ENCODE data around the gene TNS3. TPM values are rescaled to one million over a fixed set of nuclear protein-coding genes. Genes with fewer than 3 reads are reported as not detected.

Gene TNS3
- total RNA-seq, 1 donor from 2014 or later = 30.3 TPM

- Mint-ChIP-seq H3K4me3 (no peak overlapping the region), H3K36me3 (ENCODE audit: low read depth) (peaks cover 21% of the 10 kb centered on the region), H3K27me3 (no peaks in the 10 kb centered on the region), H3K4me1 (no peaks in the 10 kb centered on the region), H3K27ac (no peak overlapping the region), H3K9me3 (no peaks in the 10 kb centered on the region)
- DNase-seq (no peak), ATAC-seq (ENCODE audit: low read depth) (no peak)
- TF ChIP-seq CTCF (IDR thresholded peaks at IDR 0.05) = no peak
- CTCF ChIA-PET = no interaction called here
- intact Hi-C loops (cut with micrococcal nuclease) = no loop called here
- POLR2A ChIA-PET = no interaction called here
Measured at GRCh38 chr7:47360301-47360900, 221.5 kb downstream of the TNS3 start.

GRCh38 chr7:47358944-47359588 is 222.8 kb downstream of the TNS3 start:
- H3K4me3 Mint-ChIP-seq = no peak overlapping the region
- ChIA-PET CTCF (no interaction called here), POLR2A (no interaction called here)
- TF ChIP-seq CTCF (IDR thresholded peaks at IDR 0.05) = no peak
- no peaks in the 10 kb centered on the region for H3K9me3 Mint-ChIP-seq
- no peaks in the 10 kb centered on the region for H3K27me3 Mint-ChIP-seq
- H3K4me1 Mint-ChIP-seq = no peaks in the 10 kb centered on the region
- DNase-seq (no peak), ATAC-seq (ENCODE audit: low read depth) (no peak)
- H3K36me3 Mint-ChIP-seq (ENCODE audit: low read depth) = peaks cover 21% of the 10 kb centered on the region
- H3K27ac Mint-ChIP-seq = no peak overlapping the region
- intact Hi-C loops (cut with micrococcal nuclease) = no loop called here

GRCh38 chr7:47358357-47358756 is 223.6 kb downstream of the TNS3 start:
- TF ChIP-seq CTCF (IDR thresholded peaks at IDR 0.05) = no peak
- intact Hi-C loops (cut with micrococcal nuclease) = no loop called here
- CTCF ChIA-PET = no interaction called here

GRCh38 chr7:47357863-47358262 is 224.0 kb downstream of the TNS3 start:
- H3K27me3 Mint-ChIP-seq = no peaks in the 10 kb centered on the region
- no peak overlapping the region for H3K27ac Mint-ChIP-seq
- POLR2A ChIA-PET = no interaction called here
- no peak overlapping the region for H3K4me3 Mint-ChIP-seq
- ATAC-seq (ENCODE audit: low read depth) (no peak), DNase-seq (no peak)
- intact Hi-C loops (cut with micrococcal nuclease) = no loop called here
- H3K36me3 Mint-ChIP-seq (ENCODE audit: low read depth) = peaks cover 21% of the 10 kb centered on the region
- no peaks in the 10 kb centered on the region for H3K4me1 Mint-ChIP-seq
- no peaks in the 10 kb centered on the region for H3K9me3 Mint-ChIP-seq
- TF ChIP-seq CTCF (IDR thresholded peaks at IDR 0.05) = no peak
- CTCF ChIA-PET = no interaction called here

More at GRCh38 chr7:47358357-47358756, 223.6 kb downstream of the TNS3 start:
- DNase-seq = no peak
- POLR2A ChIA-PET = no interaction called here
- no peaks in the 10 kb centered on the region for H3K4me1 Mint-ChIP-seq
- no peak overlapping the region for H3K4me3 Mint-ChIP-seq
- no peaks in the 10 kb centered on the region for H3K27me3 Mint-ChIP-seq
- H3K9me3 Mint-ChIP-seq = no peaks in the 10 kb centered on the region
- H3K27ac Mint-ChIP-seq = no peak overlapping the region
- peaks cover 21% of the 10 kb centered on the region for H3K36me3 Mint-ChIP-seq (ENCODE audit: low read depth)
- no peak for ATAC-seq (ENCODE audit: low read depth)

- Mint-ChIP-seq H3K27me3 (no peaks in the 10 kb centered on the region), H3K4me1 (no peaks in the 10 kb centered on the region), H3K4me3 (no peak overlapping the region), H3K9me3 (no peaks in the 10 kb centered on the region), H3K36me3 (ENCODE audit: low read depth) (peaks cover 21% of the 10 kb centered on the region), H3K27ac (no peak overlapping the region)
- TF ChIP-seq CTCF (IDR thresholded peaks at IDR 0.05) = no peak
- DNase-seq = no peak
- POLR2A ChIA-PET = no interaction called here
- ATAC-seq (ENCODE audit: low read depth) = no peak
- intact Hi-C loops (cut with micrococcal nuclease) = no loop called here
- CTCF ChIA-PET = no interaction called here
Measured at GRCh38 chr7:47357361-47357760, 224.6 kb downstream of the TNS3 start.

Measured in activated B cell treated with CpG ODN at 0.5 μM for 24 hours (primary cell).